HEK293T (cell line): Measurements from ENCODE around the gene PCSK2.

ENCODE experiments used
- CTCF ChIA-PET: fragments of 350-600 bp; formaldehyde crosslinking; extraction: SDS; loops from one replicate; lab custom pipeline; 2021; ENCODE audit warnings: antibody characterized with exemption, inconsistent platforms; lab: Yijun Ruan, JAX
- POLR2A ChIA-PET: fragments of 350-600 bp; formaldehyde crosslinking; extraction: SDS; loops from one replicate; lab custom pipeline; 2020; ENCODE audit warnings: antibody characterized with exemption, inconsistent platforms; lab: Yijun Ruan, JAX
- DNase-seq: peaks from one replicate; pipeline ENCODE4 v3.0.0; 2012; ENCODE audit warnings: mixed read lengths; ENCODE audit errors: extremely low spot score
- ARNT ChIP-seq: fragments of 450-650 bp; IDR thresholded peaks from 2 replicates; pipeline ENCODE4 v1.6.1; 2017; ENCODE audit warnings: mild to moderate bottlenecking
- BHLHE40 ChIP-seq: fragments of 450-650 bp; IDR thresholded peaks from 2 replicates; pipeline ENCODE4 v1.6.1; 2016; ENCODE audit warnings: mild to moderate bottlenecking, moderate library complexity, borderline replicate concordance
- CTBP1 ChIP-seq: fragments of 450-650 bp; IDR thresholded peaks from 2 replicates; pipeline ENCODE4 v1.6.1; 2016; ENCODE audit warnings: borderline replicate concordance
- ELF4 ChIP-seq: fragments of 450-650 bp; IDR thresholded peaks from 2 replicates; pipeline ENCODE4 v1.6.1; 2017; ENCODE audit warnings: antibody characterized with exemption
- FOXA1 ChIP-seq: fragments of 450-650 bp; IDR thresholded peaks from 2 replicates; pipeline ENCODE4 v1.6.1; 2016; ENCODE audit warnings: mild to moderate bottlenecking
- FOXK2 ChIP-seq: fragments of 450-650 bp; IDR thresholded peaks from 2 replicates; pipeline ENCODE4 v1.6.1; 2016; ENCODE audit warnings: mild to moderate bottlenecking
- FOXM1 ChIP-seq: fragments of 450-650 bp; IDR thresholded peaks from 2 replicates; pipeline ENCODE4 v1.6.1; 2017; ENCODE audit warnings: mild to moderate bottlenecking, borderline replicate concordance
- HDGF ChIP-seq: fragments of 450-650 bp; IDR thresholded peaks from 2 replicates; pipeline ENCODE4 v1.6.1; 2017; ENCODE audit warnings: antibody characterized with exemption, borderline replicate concordance
- L3MBTL2 ChIP-seq: fragments of 450-650 bp; conservative IDR thresholded peaks from 2 replicates; pipeline ENCODE4 v1.6.1; 2016; ENCODE audit warnings: mild to moderate bottlenecking
- LEF1 ChIP-seq: fragments of 450-650 bp; IDR thresholded peaks from 2 replicates; pipeline ENCODE4 v1.6.1; 2017; ENCODE audit warnings: mild to moderate bottlenecking, borderline replicate concordance
- NFRKB ChIP-seq: fragments of 450-650 bp; IDR thresholded peaks from 2 replicates; pipeline ENCODE4 v1.6.1; 2016; ENCODE audit warnings: mild to moderate bottlenecking, moderate library complexity
- PKNOX1 ChIP-seq: fragments of 450-650 bp; IDR thresholded peaks from 2 replicates; pipeline ENCODE4 v1.6.1; 2016
- SP1 ChIP-seq: fragments of 450-650 bp; IDR thresholded peaks from 2 replicates; pipeline ENCODE4 v1.6.1; 2017
- SUZ12 ChIP-seq: fragments of 450-650 bp; IDR thresholded peaks from 2 replicates; pipeline ENCODE4 v1.6.1; 2016; ENCODE audit warnings: mild to moderate bottlenecking
- TARDBP ChIP-seq: fragments of 450-650 bp; IDR thresholded peaks from 2 replicates; pipeline ENCODE4 v1.6.1; 2016
- ZNF384 ChIP-seq: fragments of 450-650 bp; IDR thresholded peaks from 2 replicates; pipeline ENCODE4 v1.6.1; 2016

The PCSK2 gene

GRCh38 chr20:17493173-17493572 is 266.3 kb downstream of the PCSK2 start:
- POLR2A ChIA-PET = no interaction called here
- no peak for DNase-seq
- CTCF ChIA-PET = interaction anchor here (0.6 kb wide), 1 partner anchor 77 kb away, joined by 3 read pairs; the partner anchor contains the start of gene DSTN
- TF ChIP-seq NFRKB = no peak
- no peak for TF ChIP-seq SP1
- TF ChIP-seq FOXK2 = no peak
- TF ChIP-seq FOXM1 = no peak
- TF ChIP-seq HDGF = no peak
- no peak for TF ChIP-seq L3MBTL2
- no peak for TF ChIP-seq FOXA1
- TF ChIP-seq LEF1 = no peak
- TF ChIP-seq BHLHE40 = no peak
- no peak for TF ChIP-seq CTBP1
- TF ChIP-seq ZNF384 = no peak
- no peak for TF ChIP-seq SUZ12
- TF ChIP-seq TARDBP = no peak
- TF ChIP-seq ARNT = no peak
- no peak for TF ChIP-seq PKNOX1
- TF ChIP-seq ELF4 = no peak

- TF ChIP-seq PKNOX1 (no peak), FOXM1 (no peak), NFRKB (no peak), HDGF (no peak)
- POLR2A ChIA-PET = no interaction called here
- DNase-seq = no peak
- CTCF ChIA-PET = no interaction called here
These were observed 267.4 kb downstream of the PCSK2 start for GRCh38 chr20:17494201-17494600.

- no peak for DNase-seq
- CTCF ChIA-PET = interaction anchor here (0.7 kb wide), 1 partner anchor 10 kb away, joined by 3 read pairs; no protein-coding TSS in a partner anchor
- no peak for TF ChIP-seq SUZ12
- no peak for TF ChIP-seq CTBP1
- TF ChIP-seq BHLHE40 = no peak
- no peak for TF ChIP-seq HDGF
- no peak for TF ChIP-seq L3MBTL2
- no peak for TF ChIP-seq SP1
- TF ChIP-seq NFRKB = no peak
- TF ChIP-seq FOXM1 = no peak
- POLR2A ChIA-PET = no interaction called here
These were observed 269.0 kb downstream of the PCSK2 start for GRCh38 chr20:17495826-17496225.

DNA sequence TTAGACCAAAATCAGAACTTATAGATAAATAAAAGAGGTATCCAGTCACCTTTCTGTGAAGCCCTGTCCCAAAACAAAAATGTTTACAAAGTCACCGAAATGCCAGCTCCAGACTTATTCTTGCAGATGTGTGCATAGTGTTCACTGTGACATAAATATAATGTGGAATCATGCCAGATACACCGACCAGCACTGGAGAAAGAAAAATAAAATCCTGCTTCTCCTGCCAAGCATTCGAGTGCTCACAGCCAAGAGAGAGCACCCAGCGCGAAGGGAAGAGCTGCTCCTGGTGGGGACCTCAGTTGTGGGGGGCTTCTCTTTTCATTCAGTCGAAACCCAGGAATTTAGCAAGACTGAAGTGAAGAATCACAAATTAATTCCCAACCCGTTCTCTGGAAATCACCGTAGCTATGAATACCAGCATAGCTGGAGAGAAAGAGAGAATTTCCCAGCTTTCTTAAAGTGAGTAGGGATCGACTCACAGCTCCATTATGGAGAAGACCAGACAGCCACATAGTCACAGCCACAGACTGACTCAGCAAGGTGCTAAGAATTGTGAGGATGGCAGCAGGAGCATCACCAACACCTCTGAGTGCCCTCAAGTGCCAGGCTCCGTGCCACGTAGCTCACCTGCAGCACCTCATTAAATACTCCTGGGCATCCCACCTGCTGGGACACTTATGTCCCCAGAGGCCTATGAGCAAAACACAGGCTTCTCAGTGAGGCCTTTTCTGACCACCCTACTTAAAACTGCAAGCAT is 271.2 kb downstream of the PCSK2 start:
- POLR2A ChIA-PET = no interaction called here
- DNase-seq = no peak
- TF ChIP-seq SP1 = no peak
- no peak for TF ChIP-seq ARNT
- no peak for TF ChIP-seq HDGF
- no peak for TF ChIP-seq ZNF384
- no peak for TF ChIP-seq PKNOX1
- no peak for TF ChIP-seq L3MBTL2
- no peak for TF ChIP-seq FOXK2
- TF ChIP-seq TARDBP = no peak
- TF ChIP-seq LEF1 = no peak
- no peak for TF ChIP-seq FOXM1
- TF ChIP-seq SUZ12 = no peak
- TF ChIP-seq NFRKB = no peak
- CTCF ChIA-PET = interaction anchor here (0.8 kb wide), 1 partner anchor 44 kb away, joined by 3 read pairs; no protein-coding TSS in a partner anchor

- CTCF ChIA-PET = no interaction called here
These were observed 271.8 kb downstream of the PCSK2 start for GRCh38 chr20:17498641-17499040.

More at GRCh38 chr20:17498641-17499040, 271.8 kb downstream of the PCSK2 start:
- no peak for TF ChIP-seq L3MBTL2
- no peak for TF ChIP-seq ZNF384
- TF ChIP-seq FOXA1 = no peak
- no peak for TF ChIP-seq PKNOX1
- no peak for TF ChIP-seq SP1
- no peak for TF ChIP-seq LEF1
- TF ChIP-seq HDGF = no peak
- TF ChIP-seq TARDBP = no peak
- no peak for TF ChIP-seq ELF4
- TF ChIP-seq FOXM1 = no peak
- no peak for TF ChIP-seq FOXK2
- no peak for TF ChIP-seq ARNT
- TF ChIP-seq BHLHE40 = no peak
- no peak for TF ChIP-seq NFRKB
- DNase-seq = no peak
- POLR2A ChIA-PET = no interaction called here
